BLaER1 (cell line): ENCODE measurements around the gene NOP56.
A peak's percentile ranks its signal among the peaks of the same experiment; 100 is the strongest.
"Not testable (repeated sequence)": the region's sequence is repeated elsewhere in the genome, so short reads cannot be mapped to it uniquely, and the experiment has no call there.

Experiments
- H3K27ac ChIP-seq: shearing (Covaris generic); formaldehyde crosslinking; 2 replicates; pipeline ENCODE4 v1.8.1; 2022
- H3K27me3 ChIP-seq: shearing (Covaris generic); formaldehyde crosslinking; 2 replicates; pipeline ENCODE4 v1.8.1; 2022
- H3K36me3 ChIP-seq: shearing (Covaris generic); formaldehyde crosslinking; 2 replicates; pipeline ENCODE4 v1.8.1; 2022
- H3K4me1 ChIP-seq: shearing (Covaris generic); formaldehyde crosslinking; 2 replicates; pipeline ENCODE4 v1.8.1; 2022
- H3K4me2 ChIP-seq: shearing (Covaris generic); formaldehyde crosslinking; 2 replicates; pipeline ENCODE4 v1.8.1; 2022
- H3K4me3 ChIP-seq: shearing (Covaris generic); formaldehyde crosslinking; 2 replicates; pipeline ENCODE4 v1.8.1; 2022
- H3K9ac ChIP-seq: shearing (Covaris generic); formaldehyde crosslinking; 2 replicates; pipeline ENCODE4 v1.8.1; 2022
- H3K9me3 ChIP-seq: shearing (Covaris generic); formaldehyde crosslinking; 2 replicates; pipeline ENCODE4 v1.8.1; 2022
- H4K20me1 ChIP-seq: shearing (Covaris generic); formaldehyde crosslinking; 2 replicates; pipeline ENCODE4 v1.8.1; 2022
- Cebpa-rat ChIP-seq: shearing (Covaris generic); IDR thresholded peaks from 2 replicates; pipeline ENCODE4 v1.8.1; 2022

The NOP56 gene

GRCh38 chr20:2692886-2693285 is 40.5 kb downstream of the NOP56 start:
- Histone ChIP-seq H3K9me3 (no peaks in the 10 kb centered on the region), H3K27me3 (peaks cover 28% of the 10 kb centered on the region; the same call in 1 of the 2 replicates), H3K4me1 (peaks cover 74% of the 10 kb centered on the region), H3K36me3 (no peaks in the 10 kb centered on the region), H3K4me3 (peak overlapping the region; percentile 77), H4K20me1 (peaks cover 15% of the 10 kb centered on the region), H3K9ac (peak overlapping the region; percentile 73), H3K4me2 (peak overlapping the region; percentile 93), H3K27ac (0 out of 2 replicates have a peak overlapping the region, but pooled peaks have one; percentile 59)
- TF ChIP-seq Cebpa-rat: no peak

GRCh38 chr20:2693286-2694007 is 41.0 kb downstream of the NOP56 start:
- Histone ChIP-seq H3K4me2 (peak overlapping the region; percentile 67), H3K9ac (peak overlapping the region; percentile 40; the same call in 1 of the 2 replicates), H3K4me3 (peak overlapping the region; percentile 77), H3K27me3 (peaks cover 28% of the 10 kb centered on the region; the same call in 1 of the 2 replicates), H3K9me3 (no peaks in the 10 kb centered on the region), H3K4me1 (peaks cover 74% of the 10 kb centered on the region), H3K27ac (no peak overlapping the region), H4K20me1 (peaks cover 18% of the 10 kb centered on the region), H3K36me3 (no peaks in the 10 kb centered on the region)
- no peak for TF ChIP-seq Cebpa-rat

GRCh38 chr20:2694008-2694471 is 41.6 kb downstream of the NOP56 start:
- Histone ChIP-seq H3K9me3 (no peaks in the 10 kb centered on the region), H3K27ac (no peak overlapping the region), H3K36me3 (no peaks in the 10 kb centered on the region), H4K20me1 (peaks cover 24% of the 10 kb centered on the region), H3K4me3 (peak overlapping the region; percentile 77), H3K4me1 (peaks cover 77% of the 10 kb centered on the region), H3K4me2 (peak overlapping the region; percentile 67), H3K9ac (no peak overlapping the region), H3K27me3 (peaks cover 28% of the 10 kb centered on the region; the same call in 1 of the 2 replicates)
- no peak for TF ChIP-seq Cebpa-rat

GRCh38 chr20:2694519-2694918 is 42.1 kb downstream of the NOP56 start:
- Histone ChIP-seq H4K20me1 (peaks cover 26% of the 10 kb centered on the region), H3K4me1 (peaks cover 78% of the 10 kb centered on the region), H3K9me3 (no peaks in the 10 kb centered on the region), H3K4me3 (no peak overlapping the region), H3K27ac (no peak overlapping the region), H3K4me2 (peak overlapping the region; percentile 67), H3K36me3 (no peaks in the 10 kb centered on the region), H3K27me3 (peaks cover 28% of the 10 kb centered on the region; the same call in 1 of the 2 replicates), H3K9ac (no peak overlapping the region)
- no peak for TF ChIP-seq Cebpa-rat

- Histone ChIP-seq H3K9ac (no peak overlapping the region), H3K36me3 (no peaks in the 10 kb centered on the region), H3K27ac (no peak overlapping the region), H3K4me3 (no peak overlapping the region), H3K27me3 (peaks cover 28% of the 10 kb centered on the region; the same call in 1 of the 2 replicates), H3K4me2 (peak overlapping the region; percentile 67), H4K20me1 (peaks cover 35% of the 10 kb centered on the region), H3K9me3 (no peaks in the 10 kb centered on the region), H3K4me1 (peaks cover 73% of the 10 kb centered on the region)
- TF ChIP-seq Cebpa-rat: no peak
Observed at GRCh38 chr20:2695206-2695983, 43.0 kb downstream of the NOP56 start.

- H3K27me3 ChIP-seq: peaks cover 27% of the 10 kb centered on the region; the same call in 1 of the 2 replicates
- H3K4me3 ChIP-seq, H3K9ac ChIP-seq, H3K9me3 ChIP-seq, H3K36me3 ChIP-seq, H3K27ac ChIP-seq: not testable (repeated sequence)
- H3K4me2 ChIP-seq: peak overlapping the region; percentile 67
- peaks cover 67% of the 10 kb centered on the region for H3K4me1 ChIP-seq
- peaks cover 38% of the 10 kb centered on the region for H4K20me1 ChIP-seq
Observed at GRCh38 chr20:2695984-2696525, 43.6 kb downstream of the NOP56 start.

- no peaks in the 10 kb centered on the region for H3K36me3 ChIP-seq
- no peak overlapping the region for H3K4me3 ChIP-seq
- H3K9ac ChIP-seq: no peak overlapping the region
- H3K4me1 ChIP-seq: peaks cover 61% of the 10 kb centered on the region
- H3K9me3 ChIP-seq: no peaks in the 10 kb centered on the region
- no peak overlapping the region for H3K4me2 ChIP-seq
- no peak for TF ChIP-seq Cebpa-rat
- peaks cover 43% of the 10 kb centered on the region for H4K20me1 ChIP-seq
- H3K27me3 ChIP-seq: peaks cover 22% of the 10 kb centered on the region; the same call in 1 of the 2 replicates
- no peak overlapping the region for H3K27ac ChIP-seq
Observed at GRCh38 chr20:2696646-2697045, 44.2 kb downstream of the NOP56 start.

GRCh38 chr20:2697768-2698167 is 45.3 kb downstream of the NOP56 start:
- no peak overlapping the region for H3K4me3 ChIP-seq
- TF ChIP-seq Cebpa-rat: no peak
- H3K9me3 ChIP-seq: no peaks in the 10 kb centered on the region
- peaks cover 15% of the 10 kb centered on the region; the same call in 1 of the 2 replicates for H3K27me3 ChIP-seq
- H3K4me1 ChIP-seq: peaks cover 54% of the 10 kb centered on the region
- H3K36me3 ChIP-seq: no peaks in the 10 kb centered on the region
- H3K27ac ChIP-seq: no peak overlapping the region
- H3K9ac ChIP-seq: no peak overlapping the region
- H4K20me1 ChIP-seq: peaks cover 43% of the 10 kb centered on the region
- peak overlapping the region; percentile 42 for H3K4me2 ChIP-seq

- Histone ChIP-seq H3K36me3 (no peaks in the 10 kb centered on the region), H4K20me1 (peaks cover 43% of the 10 kb centered on the region), H3K4me1 (peaks cover 54% of the 10 kb centered on the region), H3K4me2 (peak overlapping the region; percentile 42), H3K9me3 (no peaks in the 10 kb centered on the region), H3K9ac (no peak overlapping the region), H3K27ac (no peak overlapping the region), H3K27me3 (peaks cover 14% of the 10 kb centered on the region; the same call in 1 of the 2 replicates), H3K4me3 (no peak overlapping the region)
- no peak for TF ChIP-seq Cebpa-rat
Observed at GRCh38 chr20:2698186-2698817, 45.9 kb downstream of the NOP56 start.
